Amygdala (tissue), 56 donors: ENCODE measurements around the gene SYT8.
"Not testable (repeated sequence)": the region's sequence is repeated elsewhere in the genome, so short reads cannot be mapped to it uniquely, and the experiment has no call there.

Source experiments
- DNase-seq, 56 donors: peaks; one replicate each; lab custom pipeline; 2025; lab: John Stamatoyannopoulos, UW

Gene SYT8, protein sequence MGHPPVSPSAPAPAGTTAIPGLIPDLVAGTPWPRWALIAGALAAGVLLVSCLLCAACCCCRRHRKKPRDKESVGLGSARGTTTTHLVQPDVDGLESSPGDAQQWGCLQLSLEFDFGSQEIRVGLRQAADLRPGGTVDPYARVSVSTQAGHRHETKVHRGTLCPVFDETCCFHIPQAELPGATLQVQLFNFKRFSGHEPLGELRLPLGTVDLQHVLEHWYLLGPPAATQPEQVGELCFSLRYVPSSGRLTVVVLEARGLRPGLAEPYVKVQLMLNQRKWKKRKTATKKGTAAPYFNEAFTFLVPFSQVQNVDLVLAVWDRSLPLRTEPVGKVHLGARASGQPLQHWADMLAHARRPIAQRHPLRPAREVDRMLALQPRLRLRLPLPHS

DNA sequence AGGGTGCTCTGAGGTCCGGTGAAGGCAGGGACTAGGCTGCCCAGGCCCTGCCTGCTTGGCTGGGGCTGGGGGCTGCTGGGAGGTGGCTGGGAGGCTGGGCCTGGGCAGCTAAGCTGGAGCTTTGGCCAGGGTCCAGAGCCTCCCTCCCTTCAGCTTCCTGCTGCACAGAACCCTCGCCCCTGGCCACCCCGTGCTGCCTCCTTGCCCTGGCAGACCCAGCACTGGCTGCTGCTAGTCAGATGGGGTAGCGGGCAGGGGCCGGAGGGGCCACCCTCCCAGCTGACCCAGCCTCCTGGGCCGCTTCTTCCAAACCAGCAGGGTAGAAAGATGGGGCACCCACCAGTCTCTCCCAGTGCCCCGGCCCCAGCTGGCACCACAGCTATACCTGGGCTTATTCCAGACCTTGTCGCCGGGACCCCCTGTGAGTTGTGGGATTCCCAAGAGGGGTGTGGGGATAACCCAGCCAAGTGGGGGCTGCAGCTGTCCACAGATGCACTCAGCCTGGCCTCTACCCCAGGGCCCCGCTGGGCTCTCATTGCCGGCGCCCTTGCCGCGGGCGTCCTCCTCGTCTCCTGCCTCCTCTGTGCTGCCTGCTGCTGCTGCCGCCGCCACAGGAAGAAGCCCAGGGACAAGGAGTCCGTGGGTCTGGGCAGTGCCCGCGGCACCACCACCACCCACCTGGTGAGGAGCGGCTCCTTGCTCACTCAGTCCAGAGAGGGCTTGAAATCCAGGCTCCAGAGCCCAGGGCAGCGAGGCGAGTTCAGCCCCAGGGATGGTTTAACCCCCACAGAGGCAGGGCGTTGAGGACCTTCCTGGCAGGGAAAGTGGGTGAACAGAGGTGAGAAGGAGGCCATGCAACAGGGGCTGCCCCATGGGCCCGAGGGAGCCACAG lies at the start of gene SYT8:
Gene SYT8 (plus strand): TSS at position 212 of the 892 bp plus-strand sequence. CDS start 116 bp downstream, at position 328.
- DNase-seq: no peak

DNA sequence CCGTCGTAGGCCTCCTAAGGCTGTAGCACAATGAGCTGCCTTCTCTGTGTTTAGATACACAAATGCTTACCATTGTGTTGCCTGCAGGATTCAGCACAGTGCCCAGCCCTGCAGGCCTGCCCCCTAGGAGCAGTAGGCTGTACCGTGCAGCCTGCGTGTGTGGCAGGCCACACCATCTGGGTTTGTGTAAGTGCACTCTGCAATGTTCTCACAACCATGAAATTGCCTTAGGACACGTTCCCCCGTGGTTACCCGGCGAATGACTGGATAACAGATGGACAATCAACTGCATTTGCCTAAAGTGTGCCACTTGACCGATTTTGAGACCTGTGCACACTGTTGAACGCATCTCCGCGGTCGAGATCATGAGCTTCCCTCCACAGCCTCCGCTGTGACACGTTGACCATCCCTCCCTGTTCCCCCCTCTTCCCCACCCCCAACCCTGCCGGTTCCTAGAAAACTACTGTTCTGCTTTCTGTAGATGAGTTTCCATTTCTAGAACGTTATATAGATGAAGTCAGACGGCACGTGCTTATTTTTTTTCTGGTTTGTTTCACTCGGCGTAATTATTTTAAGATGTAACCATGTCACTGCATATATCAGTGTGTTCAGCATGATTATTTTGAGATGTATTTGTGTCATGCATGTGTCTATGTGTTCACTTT lies 48.9 kb upstream of the SYT8 start:
- no peak for DNase-seq

DNA sequence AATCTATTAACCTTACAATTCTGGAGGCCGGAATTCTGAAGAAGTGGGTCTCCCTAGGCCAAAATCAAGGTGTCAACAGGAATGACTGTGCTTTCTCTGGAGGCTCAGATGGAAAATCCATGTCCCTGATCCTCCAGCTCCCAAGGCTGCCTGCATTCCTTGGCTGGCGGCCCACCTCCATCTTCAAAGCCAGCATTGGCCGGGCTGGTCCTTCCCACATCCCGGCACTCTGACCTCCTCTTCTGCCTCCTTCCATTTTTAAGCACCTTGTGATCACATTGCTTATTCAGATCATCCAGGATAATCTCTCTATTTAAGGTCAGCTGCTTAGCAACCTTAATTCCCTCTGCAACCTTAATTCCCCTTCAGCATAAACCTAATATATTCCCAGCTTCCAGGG lies 48.3 kb upstream of the SYT8 start:
- DNase-seq: no peak

DNA sequence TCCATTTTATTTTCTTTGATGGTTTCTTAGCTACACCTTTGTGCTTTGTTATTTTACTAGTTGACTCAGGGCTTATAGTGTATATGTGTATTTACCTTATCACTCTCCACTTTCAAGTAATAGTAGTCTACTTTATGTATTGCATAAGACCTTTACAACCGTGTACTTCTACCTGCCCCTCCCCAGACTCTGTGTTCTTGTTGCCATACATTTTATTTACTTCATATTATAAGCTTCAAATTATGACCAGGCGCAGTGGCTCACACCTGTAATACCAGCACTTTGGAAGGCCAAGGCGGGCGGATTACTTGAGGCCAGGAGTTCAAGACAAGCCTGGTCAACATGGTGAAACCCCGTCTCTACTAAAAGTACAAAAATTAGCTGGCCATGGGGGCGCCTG lies 42.9 kb upstream of the SYT8 start:
- DNase-seq: no peak

DNA sequence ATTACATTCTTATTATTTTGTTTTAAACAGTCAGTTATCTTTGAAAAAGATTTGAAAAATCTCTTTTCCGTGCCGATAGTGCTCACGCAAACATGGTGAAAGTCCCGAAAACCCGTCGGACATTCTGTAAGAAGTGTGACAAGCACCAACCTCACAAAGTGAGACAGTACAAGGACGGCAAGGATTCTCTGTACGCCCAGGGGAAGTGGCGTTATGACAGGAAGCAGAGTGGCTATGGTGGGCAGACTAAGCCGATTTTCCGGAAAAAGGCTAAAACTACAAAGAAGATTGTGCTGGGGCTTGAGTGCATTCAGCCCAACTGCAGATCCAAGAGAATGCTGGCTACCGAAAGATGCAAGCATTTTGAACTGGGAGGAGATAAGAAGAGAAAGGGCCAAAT lies 42.3 kb upstream of the SYT8 start:
- no peak for DNase-seq

DNA sequence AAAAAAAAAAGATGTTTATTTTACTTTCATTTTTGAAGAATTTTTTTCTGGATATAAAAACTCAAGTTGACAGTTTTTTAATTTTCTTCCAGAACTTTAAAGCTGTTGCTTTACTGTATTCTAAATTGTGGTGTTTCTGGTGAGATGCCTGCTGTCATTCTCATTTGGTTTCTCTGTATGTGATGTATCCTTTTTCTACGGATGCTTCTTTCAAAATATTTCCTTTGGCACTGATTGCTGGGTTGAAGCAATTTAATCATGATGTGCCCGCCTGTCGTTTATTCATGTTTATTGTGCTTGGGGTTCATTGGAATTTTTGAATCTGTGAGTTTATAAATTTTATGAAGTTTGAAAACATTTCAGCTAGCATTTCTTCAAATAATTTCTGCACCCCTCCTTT lies 41.7 kb upstream of the SYT8 start:
- no peak for DNase-seq

DNA sequence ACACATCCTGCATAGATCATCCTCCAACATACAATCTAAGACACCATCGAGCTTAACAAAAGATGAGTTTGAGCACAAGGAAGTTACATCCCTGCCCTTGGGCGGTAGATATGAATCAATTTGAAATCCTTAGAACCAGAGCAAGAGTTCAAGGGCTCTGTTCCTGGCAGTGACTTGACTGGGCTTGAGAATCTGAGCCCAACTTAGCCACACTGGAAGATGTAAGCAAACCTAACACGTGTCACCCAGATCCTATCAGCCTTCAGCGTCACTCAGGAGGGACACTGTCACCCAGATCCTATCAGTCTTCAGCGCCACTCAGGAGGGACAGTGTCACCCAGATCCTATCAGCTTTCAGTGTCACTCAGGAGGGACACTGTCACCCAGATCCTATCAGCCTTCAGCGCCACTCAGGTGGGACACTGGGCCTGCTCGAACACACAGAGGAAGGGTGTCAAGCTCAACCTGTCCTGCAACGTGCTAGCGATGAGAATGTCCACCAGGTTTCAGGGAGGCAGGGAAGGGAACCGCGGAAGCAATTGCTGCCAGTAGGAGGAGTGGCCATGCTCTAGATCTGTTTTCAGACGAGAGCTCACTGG lies 38.3 kb upstream of the SYT8 start:
- DNase-seq: no peak

DNA sequence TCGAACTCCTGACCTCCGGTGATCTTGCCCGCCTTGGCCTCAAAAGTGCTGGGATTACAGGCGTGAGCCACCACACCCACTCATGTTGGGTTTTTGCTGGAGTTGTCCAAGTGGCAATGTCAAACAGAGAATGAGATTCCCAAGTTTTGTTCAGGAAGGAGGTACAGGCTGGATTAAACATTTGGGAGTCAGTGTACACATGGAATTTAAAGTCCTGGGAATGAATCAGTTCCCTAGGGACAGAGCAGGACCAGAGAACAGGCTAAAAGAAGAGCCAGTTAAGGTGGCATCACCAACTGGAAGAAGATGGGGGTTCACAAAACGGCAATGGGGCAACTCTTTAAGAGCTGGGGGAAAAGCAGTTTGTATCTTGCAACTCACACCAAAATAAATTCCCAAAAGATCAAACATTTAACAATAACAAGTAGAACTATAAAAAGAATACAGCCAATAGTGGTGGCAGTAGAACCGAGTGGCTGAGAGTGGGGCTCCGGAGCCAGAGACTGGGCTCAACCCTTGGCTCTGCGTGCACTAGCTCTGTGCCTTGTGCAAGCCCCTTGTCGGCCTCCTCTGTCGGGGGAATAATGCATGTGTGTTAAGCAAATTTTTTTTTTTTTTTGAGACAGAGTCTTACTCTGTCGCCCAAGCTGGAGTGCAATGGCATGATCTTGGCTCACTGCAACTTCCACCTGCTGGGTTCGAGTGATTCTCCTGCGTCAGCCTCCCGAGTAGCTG lies 37.2 kb upstream of the SYT8 start:
- no peak for DNase-seq

DNA sequence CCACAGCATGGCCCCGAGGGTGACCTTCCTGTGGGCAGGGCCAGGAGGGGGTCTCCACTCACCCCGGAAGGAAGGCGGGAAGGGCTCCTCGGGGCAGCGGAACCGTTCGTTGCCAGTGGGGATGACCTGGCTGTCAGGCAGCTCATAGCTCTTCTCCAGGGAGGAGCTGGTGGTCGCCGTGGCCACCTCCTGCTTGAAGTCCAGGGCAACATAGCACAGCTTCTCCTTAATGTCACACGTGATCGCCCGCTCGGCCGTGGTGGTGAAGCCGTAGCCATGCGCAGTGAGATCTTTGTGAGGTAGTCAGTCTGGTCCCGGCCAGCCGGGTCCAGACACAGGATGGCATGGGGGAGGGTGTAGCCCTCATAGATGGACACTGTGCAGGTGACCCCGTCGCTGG lies 31.5 kb upstream of the SYT8 start:
- DNase-seq: no peak

DNA sequence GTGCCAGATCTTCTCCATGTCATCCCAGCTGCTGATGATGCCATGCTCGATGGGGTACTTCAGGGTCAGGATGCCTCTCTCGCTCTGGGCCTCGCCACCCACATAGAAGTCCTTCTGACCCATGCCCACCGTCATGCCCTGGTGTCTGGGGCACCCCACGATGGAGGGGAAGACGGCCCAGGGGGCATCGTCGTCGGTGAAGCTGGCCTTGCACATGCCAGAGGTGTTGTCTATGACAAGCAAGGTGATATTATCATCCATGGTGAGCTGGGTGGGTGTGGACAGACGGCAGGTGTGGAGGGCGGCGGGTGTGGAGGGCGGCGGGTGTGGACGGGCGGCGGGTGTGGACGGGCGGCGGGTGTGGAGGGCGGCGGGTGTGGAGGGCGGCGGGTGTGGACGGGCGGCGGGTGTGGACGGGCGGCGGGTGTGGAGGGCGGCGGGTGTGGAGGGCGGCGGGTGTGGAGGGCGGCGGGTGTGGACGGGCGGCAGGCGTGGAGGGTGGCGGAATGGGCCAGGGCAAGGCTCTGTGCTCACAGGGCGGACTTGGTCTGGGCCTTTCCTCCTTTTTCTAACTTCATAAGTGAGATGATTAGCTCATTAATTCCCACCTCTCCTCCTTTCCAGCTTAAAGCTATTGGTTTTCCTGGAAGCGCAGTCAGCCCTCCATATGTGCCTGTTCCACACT lies 30.8 kb upstream of the SYT8 start:
- DNase-seq: not testable (repeated sequence)

DNA sequence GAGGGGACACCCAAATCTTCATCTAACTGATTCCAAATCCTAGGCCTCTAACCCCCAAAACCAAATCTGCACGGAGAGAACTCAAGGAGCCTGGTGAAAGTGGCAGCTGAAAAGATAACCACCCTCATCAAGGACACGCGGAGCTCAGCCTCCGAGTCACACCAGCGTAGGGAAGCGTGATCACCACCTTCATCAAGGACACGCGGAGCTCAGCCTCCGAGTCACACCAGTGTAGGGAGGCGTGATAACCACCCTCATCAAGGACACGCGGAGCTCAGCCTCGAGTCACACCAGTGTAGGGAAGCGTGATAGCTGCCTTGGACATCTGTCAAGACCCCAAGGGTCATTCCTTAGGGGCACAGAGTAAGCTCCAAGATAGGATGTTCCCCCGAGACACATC lies 29.3 kb upstream of the SYT8 start:
- DNase-seq: no peak

DNA sequence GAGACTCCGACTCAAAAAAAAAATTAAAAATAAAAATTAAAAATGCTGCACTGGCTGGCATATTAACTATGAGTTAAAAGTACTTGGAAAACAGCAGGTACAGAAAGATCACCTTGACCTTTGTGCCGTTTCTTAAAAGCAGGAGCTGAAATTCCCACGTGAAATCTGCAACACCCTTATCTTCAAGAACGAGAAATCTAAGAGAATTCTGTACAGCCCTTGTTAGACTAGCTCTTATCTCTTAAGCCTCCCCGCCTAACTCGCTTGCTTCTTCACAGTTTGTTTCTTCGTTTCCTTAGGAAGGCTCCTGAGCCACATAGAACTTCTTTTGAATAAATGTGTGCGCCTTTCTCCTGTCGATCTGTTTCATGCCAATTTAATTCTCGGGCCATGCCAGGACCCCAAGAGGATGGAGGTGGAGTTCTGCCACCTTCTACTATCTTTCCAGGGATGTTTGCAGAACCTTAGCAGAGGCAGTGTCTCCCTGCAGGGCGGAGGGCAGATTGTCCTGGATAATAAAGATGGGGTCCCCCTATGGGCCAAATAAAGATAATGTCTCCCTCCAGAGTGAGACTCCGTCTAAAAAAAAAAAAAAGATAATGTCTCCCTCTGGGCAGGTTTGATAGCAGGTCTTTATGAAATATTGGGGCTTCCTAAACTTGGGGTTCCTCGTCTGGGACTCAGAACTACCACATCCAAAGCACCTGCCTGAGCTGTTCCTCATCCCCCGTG lies 27.4 kb upstream of the SYT8 start:
- no peak for DNase-seq

DNA sequence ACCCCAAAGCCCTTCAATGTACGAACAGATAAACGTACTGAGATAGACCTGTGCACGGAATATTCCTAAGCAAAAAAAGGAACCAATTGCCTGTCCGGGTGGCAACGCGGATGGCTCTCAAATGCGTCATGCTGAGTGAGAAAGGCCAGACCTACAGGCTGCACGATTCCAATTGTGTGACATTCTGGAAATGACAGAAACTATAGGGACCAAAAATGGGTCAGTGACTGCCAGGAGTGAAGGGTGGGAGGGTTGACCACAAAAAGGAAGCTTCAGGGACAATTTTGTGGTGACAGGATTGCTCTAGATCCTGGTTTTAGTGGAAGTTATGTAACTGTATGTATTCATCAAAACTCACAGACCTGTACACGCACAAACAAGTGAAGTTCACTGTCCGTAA lies 24.0 kb upstream of the SYT8 start:
- no peak for DNase-seq

DNA sequence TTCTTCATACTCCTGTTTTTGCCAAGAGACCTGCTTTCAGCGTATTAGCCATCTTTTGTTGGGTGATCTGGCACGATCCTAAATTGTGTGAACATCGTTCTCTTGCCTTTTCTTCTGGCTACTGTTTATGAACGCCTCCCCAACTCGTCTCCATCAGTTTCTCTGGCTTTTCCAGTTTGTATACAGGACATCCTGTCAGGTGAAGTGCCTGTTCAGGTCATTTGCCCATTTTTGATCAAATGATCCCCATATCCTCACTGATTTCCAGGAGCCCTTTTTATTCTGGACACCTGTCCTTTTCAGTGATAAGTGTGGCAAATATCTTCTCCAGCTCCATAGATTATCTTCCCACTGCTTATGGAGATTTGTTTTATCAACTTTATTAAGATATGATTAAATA lies 22.5 kb upstream of the SYT8 start:
- no peak for DNase-seq

DNA sequence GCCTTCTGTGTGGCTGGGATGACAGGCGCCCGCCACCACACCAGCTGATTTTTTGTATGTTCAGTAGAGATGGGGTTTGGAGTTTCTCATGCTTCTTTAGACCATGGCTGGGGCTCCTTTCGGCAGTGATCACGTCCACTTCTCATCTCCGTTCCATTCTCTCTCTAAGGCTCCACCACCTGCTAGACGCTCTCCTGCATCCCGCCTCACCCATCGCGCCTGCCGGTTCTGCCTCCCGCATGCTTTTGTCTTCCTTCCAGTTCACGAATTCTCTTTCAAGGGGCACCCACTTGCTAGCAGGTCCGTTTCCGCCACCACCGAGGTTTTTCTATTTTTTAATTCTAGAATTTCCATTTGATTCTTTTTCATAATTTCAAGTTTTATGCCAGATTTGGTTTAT lies 22.0 kb upstream of the SYT8 start:
- no peak for DNase-seq

DNA sequence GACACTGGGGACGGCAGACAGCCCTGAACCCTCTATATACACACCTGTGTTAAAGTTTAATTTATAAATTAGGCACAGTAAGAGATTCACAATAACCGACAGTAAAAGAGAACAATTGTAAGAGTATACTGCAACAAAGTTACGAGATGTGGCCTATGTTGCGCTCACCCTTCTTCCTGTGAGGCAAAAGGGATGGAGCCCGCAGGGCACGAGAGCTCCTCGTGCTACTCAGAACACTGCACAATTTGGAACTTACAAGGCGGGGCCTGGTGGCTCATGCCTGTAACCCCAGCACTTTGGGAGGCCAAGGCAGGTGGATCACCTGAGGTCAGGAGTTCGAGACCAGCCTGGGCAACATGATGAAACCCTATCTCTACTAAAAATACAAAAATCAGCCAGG lies 21.4 kb upstream of the SYT8 start:
- DNase-seq: not testable (repeated sequence)

DNA sequence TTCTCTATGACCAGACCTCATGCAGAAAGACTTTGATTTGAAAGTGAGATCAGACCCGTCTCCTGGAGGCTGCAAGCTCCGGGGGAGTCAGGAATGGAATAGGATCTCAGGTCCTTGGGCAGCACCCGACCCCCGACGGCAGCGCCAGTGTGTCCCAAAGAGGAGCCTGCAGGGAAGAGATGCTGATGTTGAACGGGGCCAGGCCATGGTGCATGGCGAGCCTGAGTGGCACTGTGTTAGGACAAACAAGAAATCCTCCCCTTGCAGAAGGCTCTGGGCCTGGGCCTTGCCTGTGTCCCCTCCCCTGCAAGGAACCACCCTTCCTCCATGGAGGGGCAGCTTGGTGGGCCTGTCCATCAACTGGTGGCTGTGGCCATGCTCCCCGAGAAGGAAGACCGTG lies 20.1 kb upstream of the SYT8 start:
- DNase-seq: no peak

DNA sequence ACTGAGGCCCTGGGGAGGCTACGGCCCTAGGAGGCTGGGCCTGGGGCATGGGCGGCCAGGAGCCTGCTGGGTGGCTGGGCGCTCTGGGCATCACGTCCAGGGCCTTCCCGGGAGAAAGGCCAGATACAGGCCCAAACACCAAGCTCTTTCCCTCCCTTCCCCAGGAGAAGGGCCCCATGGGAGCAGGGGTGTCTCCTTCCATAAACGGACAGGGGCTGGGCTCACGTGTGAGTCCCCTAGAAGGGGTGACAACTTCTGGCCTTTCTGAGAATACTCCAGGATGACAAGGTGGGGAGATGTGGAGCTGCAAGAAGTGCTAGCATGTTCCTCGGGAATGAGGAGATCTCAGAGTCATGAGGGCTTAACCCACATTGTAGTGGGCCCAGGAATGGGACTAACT lies 19.5 kb upstream of the SYT8 start:
- no peak for DNase-seq

DNA sequence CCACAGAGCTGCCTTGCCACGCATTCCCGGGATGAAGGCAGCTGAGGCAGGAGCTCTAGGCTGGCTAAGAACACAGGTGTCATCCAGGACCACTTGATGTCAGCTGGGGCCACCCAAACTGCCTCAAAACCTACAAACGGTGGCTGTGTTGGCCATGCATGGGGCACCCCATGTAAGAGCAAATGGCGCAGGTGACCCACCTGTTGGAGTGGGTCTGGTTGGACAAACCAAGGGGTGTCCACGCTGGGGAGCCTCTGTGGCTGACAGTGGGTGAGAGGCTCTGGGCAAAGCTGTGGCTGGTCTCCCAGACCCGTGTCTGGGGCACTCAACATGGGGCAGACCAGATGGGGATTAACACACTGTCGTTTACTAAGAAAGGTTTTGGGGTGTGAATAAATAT lies 19.0 kb upstream of the SYT8 start:
- no peak for DNase-seq
